Ishikawa (cell line): ENCODE measurements around the gene PRKN.

Experiments used
- CEBPB ChIP-seq: IDR thresholded peaks from 2 replicates; pipeline ENCODE4 v1.6.1; 2012
- CREB1 ChIP-seq: IDR thresholded peaks from 2 replicates; pipeline ENCODE4 v1.6.1; 2012; ENCODE audit warnings: low read depth
- EGR1 ChIP-seq: IDR thresholded peaks from 2 replicates; pipeline ENCODE4 v1.6.1; 2012
- EP300 ChIP-seq: IDR thresholded peaks from 2 replicates; pipeline ENCODE4 v1.6.1; 2012; ENCODE audit warnings: borderline replicate concordance
- FOXM1 ChIP-seq: IDR thresholded peaks from 2 replicates; pipeline ENCODE4 v1.6.1; 2012; ENCODE audit warnings: low read depth, borderline replicate concordance
- NFIC ChIP-seq: IDR thresholded peaks from 2 replicates; pipeline ENCODE4 v1.6.1; 2012
- RAD21 ChIP-seq: IDR thresholded peaks from 2 replicates; pipeline ENCODE4 v1.6.1; 2012; ENCODE audit warnings: low read depth
- TAF1 ChIP-seq: IDR thresholded peaks from 2 replicates; pipeline ENCODE4 v1.6.1; 2012; ENCODE audit warnings: low read depth, mild to moderate bottlenecking
- TCF12 ChIP-seq: IDR thresholded peaks from 2 replicates; pipeline ENCODE4 v1.6.1; 2012; ENCODE audit warnings: low read depth
- TEAD4 ChIP-seq: IDR thresholded peaks from 2 replicates; pipeline ENCODE4 v1.6.1; 2012
- YY1 ChIP-seq: IDR thresholded peaks from 2 replicates; pipeline ENCODE4 v1.6.1; 2012; ENCODE audit warnings: low read depth
- ZBTB7A ChIP-seq: IDR thresholded peaks from 2 replicates; pipeline ENCODE4 v1.6.1; 2012; ENCODE audit warnings: low read depth
- TF ChIP-seq, protein P1 (sequence below): IDR thresholded peaks from 2 replicates; pipeline ENCODE4 v1.6.1; 2012; ENCODE audit warnings: low read depth, mild to moderate bottlenecking
- TF ChIP-seq, protein P2 (sequence below): IDR thresholded peaks from 2 replicates; pipeline ENCODE4 v1.6.1; 2012
- TF ChIP-seq, protein P3 (sequence below): IDR thresholded peaks from 2 replicates; pipeline ENCODE4 v1.6.1; 2012

Gene PRKN

DNA sequence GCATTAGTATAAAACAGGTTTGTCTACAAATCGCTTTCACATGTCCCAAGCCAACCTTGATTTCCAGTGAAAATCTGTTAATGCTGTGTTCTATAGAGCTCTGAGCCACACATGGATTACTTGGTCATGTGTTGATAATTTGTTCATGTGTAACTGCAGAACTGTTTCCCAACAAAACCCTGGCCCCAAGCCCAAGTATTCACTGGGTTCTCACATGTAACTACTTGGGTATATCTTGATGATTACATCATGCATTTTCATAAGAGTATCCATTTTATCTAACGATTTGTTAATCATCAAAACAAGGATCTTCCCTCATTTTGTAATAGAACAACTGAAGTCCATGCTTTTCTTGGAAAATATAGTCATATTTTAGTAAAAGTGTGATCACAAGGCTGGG lies 657.6 kb downstream of the PRKN start:
- TF ChIP-seq CEBPB (no peak), FOXM1 (no peak), NFIC (no peak), TAF1 (no peak), EP300 (no peak), TCF12 (no peak), EGR1 (no peak), TEAD4 (no peak), CREB1 (no peak), ZBTB7A (no peak), RAD21 (no peak), YY1 (no peak)
- TF ChIP-seq, protein P1, sequence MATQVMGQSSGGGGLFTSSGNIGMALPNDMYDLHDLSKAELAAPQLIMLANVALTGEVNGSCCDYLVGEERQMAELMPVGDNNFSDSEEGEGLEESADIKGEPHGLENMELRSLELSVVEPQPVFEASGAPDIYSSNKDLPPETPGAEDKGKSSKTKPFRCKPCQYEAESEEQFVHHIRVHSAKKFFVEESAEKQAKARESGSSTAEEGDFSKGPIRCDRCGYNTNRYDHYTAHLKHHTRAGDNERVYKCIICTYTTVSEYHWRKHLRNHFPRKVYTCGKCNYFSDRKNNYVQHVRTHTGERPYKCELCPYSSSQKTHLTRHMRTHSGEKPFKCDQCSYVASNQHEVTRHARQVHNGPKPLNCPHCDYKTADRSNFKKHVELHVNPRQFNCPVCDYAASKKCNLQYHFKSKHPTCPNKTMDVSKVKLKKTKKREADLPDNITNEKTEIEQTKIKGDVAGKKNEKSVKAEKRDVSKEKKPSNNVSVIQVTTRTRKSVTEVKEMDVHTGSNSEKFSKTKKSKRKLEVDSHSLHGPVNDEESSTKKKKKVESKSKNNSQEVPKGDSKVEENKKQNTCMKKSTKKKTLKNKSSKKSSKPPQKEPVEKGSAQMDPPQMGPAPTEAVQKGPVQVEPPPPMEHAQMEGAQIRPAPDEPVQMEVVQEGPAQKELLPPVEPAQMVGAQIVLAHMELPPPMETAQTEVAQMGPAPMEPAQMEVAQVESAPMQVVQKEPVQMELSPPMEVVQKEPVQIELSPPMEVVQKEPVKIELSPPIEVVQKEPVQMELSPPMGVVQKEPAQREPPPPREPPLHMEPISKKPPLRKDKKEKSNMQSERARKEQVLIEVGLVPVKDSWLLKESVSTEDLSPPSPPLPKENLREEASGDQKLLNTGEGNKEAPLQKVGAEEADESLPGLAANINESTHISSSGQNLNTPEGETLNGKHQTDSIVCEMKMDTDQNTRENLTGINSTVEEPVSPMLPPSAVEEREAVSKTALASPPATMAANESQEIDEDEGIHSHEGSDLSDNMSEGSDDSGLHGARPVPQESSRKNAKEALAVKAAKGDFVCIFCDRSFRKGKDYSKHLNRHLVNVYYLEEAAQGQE, result no peak
- TF ChIP-seq, protein P2, sequence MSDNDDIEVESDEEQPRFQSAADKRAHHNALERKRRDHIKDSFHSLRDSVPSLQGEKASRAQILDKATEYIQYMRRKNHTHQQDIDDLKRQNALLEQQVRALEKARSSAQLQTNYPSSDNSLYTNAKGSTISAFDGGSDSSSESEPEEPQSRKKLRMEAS, result no peak
- TF ChIP-seq, protein P3, sequence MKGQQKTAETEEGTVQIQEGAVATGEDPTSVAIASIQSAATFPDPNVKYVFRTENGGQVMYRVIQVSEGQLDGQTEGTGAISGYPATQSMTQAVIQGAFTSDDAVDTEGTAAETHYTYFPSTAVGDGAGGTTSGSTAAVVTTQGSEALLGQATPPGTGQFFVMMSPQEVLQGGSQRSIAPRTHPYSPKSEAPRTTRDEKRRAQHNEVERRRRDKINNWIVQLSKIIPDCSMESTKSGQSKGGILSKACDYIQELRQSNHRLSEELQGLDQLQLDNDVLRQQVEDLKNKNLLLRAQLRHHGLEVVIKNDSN, result no peak

DNA sequence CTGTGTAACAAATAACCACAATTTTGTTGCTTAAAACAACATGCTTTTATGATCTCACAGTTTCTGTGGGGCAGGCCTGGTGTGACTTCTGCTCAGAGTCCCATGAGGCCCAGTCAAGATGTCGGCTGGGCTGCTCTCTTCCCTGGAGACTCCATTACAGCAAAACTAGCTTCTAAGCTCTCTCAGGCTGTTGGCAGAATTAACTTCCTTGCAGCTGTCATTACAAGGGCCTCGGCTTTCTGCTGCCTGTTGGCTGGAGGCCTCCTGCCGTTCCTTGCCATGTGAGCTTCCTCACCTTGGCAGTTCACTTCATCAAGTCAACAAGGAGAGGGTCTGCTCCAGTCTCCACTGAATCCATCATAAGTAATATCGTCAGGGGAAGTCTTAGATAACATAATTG lies 659.2 kb downstream of the PRKN start:
- TF ChIP-seq TAF1 (no peak), CEBPB (no peak), TEAD4 (no peak), ZBTB7A (no peak), YY1 (no peak), CREB1 (no peak), RAD21 (no peak), TCF12 (no peak), NFIC (no peak), EGR1 (no peak), EP300 (no peak), FOXM1 (no peak)
- TF ChIP-seq, protein P2, result no peak
- TF ChIP-seq, protein P1, result no peak
- TF ChIP-seq, protein P3, result no peak

DNA sequence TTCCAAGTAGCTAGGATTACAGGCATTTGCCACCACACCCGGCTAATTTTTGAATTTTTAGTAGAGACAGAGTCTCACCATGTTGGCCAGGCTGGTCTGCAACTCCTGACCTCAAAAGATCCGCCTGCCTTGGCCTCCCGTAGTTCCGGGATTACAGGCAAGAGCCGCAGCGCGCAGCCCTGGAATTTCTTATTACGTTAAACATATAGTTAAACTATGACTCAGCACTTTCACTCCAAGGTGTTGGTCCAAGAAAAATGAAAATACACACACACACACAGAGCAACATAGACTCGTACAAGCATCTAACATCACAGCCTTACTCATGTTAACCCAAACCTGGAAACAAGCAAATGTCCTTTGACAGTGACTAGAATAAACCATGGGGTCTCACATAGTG lies 663.9 kb downstream of the PRKN start:
- TF ChIP-seq EP300 (no peak), CEBPB (no peak), YY1 (no peak), NFIC (no peak), FOXM1 (no peak), TCF12 (no peak), TAF1 (no peak), TEAD4 (no peak), CREB1 (no peak), RAD21 (no peak), EGR1 (no peak), ZBTB7A (no peak)
- TF ChIP-seq, protein P1, result no peak
- TF ChIP-seq, protein P2, result no peak
- TF ChIP-seq, protein P3, result no peak

DNA sequence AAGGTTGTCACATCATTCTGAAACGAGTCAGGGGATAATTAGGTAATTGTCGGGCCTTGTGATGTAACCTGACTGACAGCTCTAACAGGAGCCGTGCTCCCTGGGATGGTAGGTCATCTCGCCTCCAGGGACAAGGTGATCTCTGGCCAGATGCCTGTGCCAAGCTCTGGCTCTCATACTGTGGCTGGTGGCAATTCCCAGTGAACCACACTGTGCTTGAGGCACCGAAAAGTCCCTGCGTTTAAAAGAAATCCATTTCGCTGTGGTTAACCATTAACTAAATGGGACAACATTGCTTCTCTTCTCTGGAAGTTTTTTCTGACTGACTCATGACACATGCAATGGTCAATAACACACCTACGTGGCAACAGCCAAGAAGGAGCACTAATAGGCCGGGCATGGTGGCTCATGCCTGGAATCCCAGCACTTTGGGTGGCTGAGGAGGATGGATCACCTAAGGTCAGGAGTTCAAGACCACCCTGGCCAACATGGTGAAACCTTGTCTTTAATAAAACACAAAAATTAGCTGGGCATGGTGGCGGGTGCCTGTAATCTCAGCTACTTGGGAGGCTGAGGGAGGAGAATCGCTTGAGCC lies 669.2 kb downstream of the PRKN start:
- no peak for TF ChIP-seq CREB1
- TF ChIP-seq, protein P3, result no peak
- TF ChIP-seq CEBPB, result no peak
- no peak for TF ChIP-seq TAF1
- TF ChIP-seq, protein P1, result no peak
- TF ChIP-seq TEAD4, result no peak
- no peak for TF ChIP-seq FOXM1
- no peak for TF ChIP-seq ZBTB7A
- no peak for TF ChIP-seq EGR1
- TF ChIP-seq RAD21, result no peak
- TF ChIP-seq, protein P2, result no peak
- no peak for TF ChIP-seq NFIC
- TF ChIP-seq TCF12, result no peak
- no peak for TF ChIP-seq EP300
- TF ChIP-seq YY1, result no peak
